GM12864 (cell line): ENCODE measurements around the gene SYTL2.

Source experiments
- DNase-seq: peaks from one replicate; pipeline ENCODE4 v3.0.0-alpha.2; 2011; ENCODE audit warnings: low read depth
- H3K4me3 ChIP-seq: 2 replicates; pipeline ENCODE4 v1.5.1; 2011; ENCODE audit warnings: mild to moderate bottlenecking, low read depth, low read length, control low read depth
- CTCF ChIP-seq: IDR thresholded peaks from 2 replicates; pipeline ENCODE4 v1.5.1; 2011; ENCODE audit warnings: low read depth, mild to moderate bottlenecking, moderate library complexity, low read length, control low read depth, inconsistent platforms; ENCODE audit errors: missing control alignments

SYTL2 gene

GRCh38 chr11:85768473-85769146 lies 42.3 kb downstream of the SYTL2 start:
- no peak for DNase-seq
- TF ChIP-seq CTCF: no peak
- H3K4me3 ChIP-seq: no peak overlapping the region

GRCh38 chr11:85767246-85767945 lies 43.5 kb downstream of the SYTL2 start:
- H3K4me3 ChIP-seq: no peak overlapping the region
- DNase-seq: no peak
- no peak for TF ChIP-seq CTCF

- TF ChIP-seq CTCF: no peak
- DNase-seq: no peak
- no peak overlapping the region for H3K4me3 ChIP-seq
Measured at GRCh38 chr11:85766721-85767161, 44.2 kb downstream of the SYTL2 start.

GRCh38 chr11:85764796-85765195 lies 46.1 kb downstream of the SYTL2 start:
- no peak for DNase-seq
- TF ChIP-seq CTCF: no peak
- H3K4me3 ChIP-seq: no peak overlapping the region

- no peak for DNase-seq
- no peak overlapping the region for H3K4me3 ChIP-seq
- TF ChIP-seq CTCF: no peak
Measured at GRCh38 chr11:85762226-85762625, 48.7 kb downstream of the SYTL2 start.

GRCh38 chr11:85759915-85760314 lies 51.0 kb downstream of the SYTL2 start:
- no peak overlapping the region for H3K4me3 ChIP-seq
- no peak for DNase-seq
- TF ChIP-seq CTCF: no peak
